HG02973 (cell line): ENCODE measurements around the gene FBN1.

Source experiments
- ATAC-seq: cut with Tn5 transposase; IDR thresholded peaks from one replicate; pipeline ENCODE4 v1.9.1; 2021; ENCODE audit warnings: moderate library complexity; ENCODE audit not compliant: unreplicated experiment

The FBN1 gene

GRCh38 chr15:48652510-48653076 lies 7.1 kb upstream of the FBN1 start:
- no peak for ATAC-seq

DNA sequence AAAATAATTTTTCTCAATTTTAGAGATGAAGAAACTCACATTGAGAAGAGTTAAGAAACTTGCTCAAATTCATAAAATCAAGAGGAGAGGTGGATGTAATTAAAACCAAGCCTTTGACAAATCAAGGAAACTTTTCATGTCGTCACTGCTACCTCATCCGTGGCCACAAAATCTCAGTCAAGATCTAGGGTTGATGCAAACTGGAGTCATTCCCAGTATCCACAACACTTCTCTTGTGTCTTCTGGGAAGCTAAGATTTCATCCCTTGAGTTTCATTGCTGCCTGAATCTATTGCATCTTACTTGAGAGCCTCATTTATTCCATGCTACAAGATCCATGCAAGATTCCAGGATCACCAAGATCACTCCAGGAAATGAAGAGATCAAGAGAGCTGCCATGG lies 5.4 kb upstream of the FBN1 start:
- ATAC-seq, result no peak

- no peak for ATAC-seq
Measured at GRCh38 chr15:48647962-48648361, 2.5 kb upstream of the FBN1 start.

GRCh38 chr15:48646331-48646730 lies 822 bp upstream of the FBN1 start:
- no peak for ATAC-seq

DNA sequence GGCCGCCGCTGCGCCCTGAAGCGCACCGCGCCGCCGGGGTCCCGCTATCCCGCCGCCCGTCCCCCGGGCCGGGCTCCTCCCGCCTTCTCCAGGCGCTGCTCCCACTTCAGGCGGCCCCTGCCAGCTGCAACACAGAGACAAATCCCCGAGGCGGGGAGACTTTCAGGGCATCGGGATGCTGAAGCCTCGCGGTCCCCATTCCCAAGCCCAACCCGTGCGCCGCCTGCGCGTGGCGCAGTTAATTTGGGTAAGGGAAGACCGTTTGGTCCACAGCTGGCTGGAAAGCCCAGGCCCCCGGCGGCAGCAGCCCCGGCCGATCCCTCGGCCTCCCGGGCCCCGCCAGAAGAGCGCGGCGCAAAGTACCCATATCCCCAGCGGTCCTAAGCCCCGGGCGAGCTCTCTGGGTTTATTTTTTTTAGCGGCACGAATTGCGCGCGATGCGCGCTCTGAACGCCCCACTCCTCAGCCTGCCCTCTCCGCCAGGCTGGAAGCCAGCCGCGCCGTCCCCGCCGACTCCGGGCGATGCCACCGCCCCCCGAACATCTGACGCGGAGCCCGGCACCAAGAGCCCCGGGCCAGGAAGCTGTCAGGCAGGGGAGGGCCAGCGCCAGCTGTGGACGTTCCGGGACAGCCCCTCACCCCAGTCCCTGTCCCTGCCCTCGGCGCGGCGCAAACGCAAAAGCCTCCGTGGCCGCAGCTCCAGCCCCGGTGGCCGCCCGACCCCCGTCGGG lies 517 bp downstream of the FBN1 start:
- peak; percentile 34 for ATAC-seq

GRCh38 chr15:48644467-48644826 lies 1.1 kb downstream of the FBN1 start:
- peak; percentile 6 for ATAC-seq

GRCh38 chr15:48643776-48644466 lies 1.6 kb downstream of the FBN1 start:
- no peak for ATAC-seq

DNA sequence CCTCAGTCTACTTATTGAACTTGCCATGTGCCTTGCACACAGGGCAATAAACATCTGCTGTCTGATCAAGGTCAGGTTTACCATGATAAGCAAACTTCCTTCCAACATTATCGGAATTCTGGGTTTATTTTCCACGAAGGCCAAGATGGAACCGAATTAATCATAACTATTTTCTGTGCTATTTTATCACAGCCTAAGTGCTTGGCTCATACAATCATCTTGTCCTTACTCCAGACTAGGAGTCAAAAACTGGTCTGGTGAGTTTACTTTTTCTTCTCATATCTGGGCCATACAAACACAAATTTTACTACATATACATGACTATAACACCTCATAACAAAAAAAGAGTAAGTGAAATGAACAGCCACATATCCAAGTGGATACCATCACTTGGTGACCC lies 2.3 kb downstream of the FBN1 start:
- ATAC-seq, result no peak

- no peak for ATAC-seq
Measured at GRCh38 chr15:48642795-48643194, 2.7 kb downstream of the FBN1 start.

- no peak for ATAC-seq
Measured at GRCh38 chr15:48641416-48641815, 4.1 kb downstream of the FBN1 start.

DNA sequence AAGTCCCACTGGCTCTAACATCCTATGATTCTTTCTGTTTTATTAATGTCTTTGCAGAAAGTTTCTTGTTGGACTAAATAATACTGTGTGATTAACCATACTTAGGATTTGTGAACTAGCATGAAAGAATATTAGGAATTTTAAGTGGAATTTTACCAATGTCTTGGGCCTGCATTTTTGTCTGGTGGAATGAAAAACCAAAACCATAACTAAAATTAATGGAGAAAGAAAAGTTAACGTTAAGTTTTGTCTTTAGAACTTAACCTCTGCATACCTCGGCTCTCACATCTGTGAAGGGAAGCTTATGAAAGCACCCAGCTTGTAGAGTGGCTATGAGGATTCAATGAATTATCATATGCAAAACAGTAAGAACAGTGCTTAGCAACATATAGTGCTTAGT lies 6.5 kb downstream of the FBN1 start:
- no peak for ATAC-seq

GRCh38 chr15:48637639-48638038 lies 7.9 kb downstream of the FBN1 start:
- no peak for ATAC-seq

DNA sequence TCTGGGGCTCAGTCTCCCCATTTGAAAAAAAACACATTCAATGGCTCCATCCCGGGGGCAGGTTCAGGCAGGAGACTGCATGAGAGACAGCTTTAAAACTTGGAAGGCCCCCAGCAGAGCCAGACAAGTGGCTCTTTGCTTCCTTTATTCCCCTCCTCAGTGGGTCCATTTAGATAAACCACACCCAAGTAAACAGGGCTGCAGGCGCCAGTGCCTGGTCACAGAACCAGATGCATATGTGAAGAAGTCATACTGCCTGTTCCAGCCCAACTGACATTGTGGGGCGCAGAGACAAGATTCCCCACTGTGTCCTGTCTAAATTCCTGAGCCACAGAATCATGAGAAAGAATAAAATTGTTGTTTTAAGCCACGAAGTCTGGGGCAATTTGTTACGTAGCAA lies 9.0 kb downstream of the FBN1 start:
- no peak for ATAC-seq

DNA sequence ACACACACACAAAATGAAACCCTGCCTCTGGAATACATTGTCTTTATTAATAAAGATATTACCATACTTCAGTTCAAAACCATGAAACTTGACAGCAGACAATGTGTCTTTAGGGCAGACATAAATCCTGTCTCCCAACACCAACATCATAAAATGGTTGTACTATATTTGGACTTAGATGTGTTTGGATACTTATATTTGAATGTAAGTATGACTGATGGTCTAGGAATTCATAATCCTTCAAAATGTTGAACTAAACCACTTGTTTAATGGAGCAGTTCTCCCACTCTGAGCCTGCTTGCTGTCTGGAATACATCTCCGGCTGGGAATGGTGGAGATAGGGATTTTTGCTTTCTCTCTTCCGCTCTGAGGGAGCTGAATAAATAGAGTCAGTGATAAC lies 10.6 kb downstream of the FBN1 start:
- ATAC-seq, result no peak

- no peak for ATAC-seq
Measured at GRCh38 chr15:48634096-48634495, 11.4 kb downstream of the FBN1 start.

DNA sequence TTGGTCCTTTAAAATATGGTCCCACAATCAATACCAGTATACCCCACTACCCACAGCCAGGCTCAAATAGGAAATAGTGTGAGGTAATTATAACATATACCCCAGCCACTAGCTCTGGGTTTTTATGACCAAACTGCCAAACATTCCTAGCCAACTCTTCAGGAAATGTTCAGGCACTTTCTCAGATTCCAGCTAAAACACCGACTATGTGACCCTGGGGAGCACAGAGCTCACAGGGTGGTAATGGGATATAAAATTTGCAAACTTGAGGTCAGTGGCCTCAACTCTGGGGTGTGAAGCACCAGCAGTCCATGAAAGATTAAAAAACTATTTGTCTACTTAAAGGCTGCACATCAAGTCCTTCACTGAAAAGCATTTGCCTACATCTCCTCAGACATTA lies 12.9 kb downstream of the FBN1 start:
- ATAC-seq, result no peak

- ATAC-seq, result no peak
Measured at GRCh38 chr15:48631176-48631770, 14.2 kb downstream of the FBN1 start.

- no peak for ATAC-seq
Measured at GRCh38 chr15:48630245-48630644, 15.3 kb downstream of the FBN1 start.

- ATAC-seq, result no peak
Measured at GRCh38 chr15:48628832-48629231, 16.7 kb downstream of the FBN1 start.

GRCh38 chr15:48627260-48627940 lies 18.1 kb downstream of the FBN1 start:
- ATAC-seq, result no peak

DNA sequence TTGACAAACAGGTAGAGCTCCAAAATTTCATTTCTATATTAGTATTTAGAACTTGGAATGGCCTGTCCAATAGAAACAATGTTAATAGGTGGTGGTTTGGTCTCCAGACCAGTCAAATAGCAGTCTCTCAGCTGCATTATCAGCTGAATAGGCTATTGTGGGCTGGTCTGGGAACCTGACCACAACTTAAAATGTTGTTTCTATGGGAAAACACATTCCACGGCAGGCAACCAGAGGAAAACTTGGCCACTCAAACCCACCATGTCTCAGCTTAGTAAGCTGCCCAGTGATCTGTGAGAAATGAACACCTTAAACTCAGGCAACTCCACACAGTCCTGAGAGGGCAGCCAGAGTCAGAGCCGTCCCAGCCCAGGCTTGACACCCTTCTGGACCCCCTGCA lies 20.4 kb downstream of the FBN1 start:
- no peak for ATAC-seq
